Nephron progenitor cell (in vitro differentiated cells): Measurements from ENCODE around the gene CCNY.

Source experiments
- DNase-seq: peaks from one replicate; pipeline ENCODE4 v3.0.0; 2021
- H3K27ac Mint-ChIP-seq: 2 replicates; pipeline ENCODE4 v1.8.0; 2021; ENCODE audit warnings: mild to moderate bottlenecking, moderate library complexity, mixed read lengths
- H3K27me3 Mint-ChIP-seq: 2 replicates; pipeline ENCODE4 v1.8.0; 2021; ENCODE audit warnings: mild to moderate bottlenecking, low read depth, mixed read lengths; ENCODE audit not compliant: poor library complexity
- H3K36me3 Mint-ChIP-seq: 2 replicates; pipeline ENCODE4 v1.8.0; 2021; ENCODE audit warnings: low read depth, mixed read lengths
- H3K4me1 Mint-ChIP-seq: 2 replicates; pipeline ENCODE4 v1.8.0; 2021; ENCODE audit warnings: mixed read lengths
- H3K4me3 Mint-ChIP-seq: 2 replicates; pipeline ENCODE4 v1.8.0; 2021; ENCODE audit warnings: mild to moderate bottlenecking, moderate library complexity, mixed read lengths
- H3K9me3 Mint-ChIP-seq: 2 replicates; pipeline ENCODE4 v1.8.0; 2021; ENCODE audit warnings: mild to moderate bottlenecking, moderate library complexity, mixed read lengths
- CTCF ChIP-seq: fragments of 200-600 bp; sonication (generic); IDR thresholded peaks from 2 replicates; pipeline ENCODE4 v1.5.0; 2021; ENCODE audit warnings: antibody characterized with exemption

CCNY gene

GRCh38 chr10:35336921-35337823 is 863 bp downstream of the CCNY start:
- Mint-ChIP-seq H3K4me3 (peak overlapping the region; percentile 88), H3K9me3 (peaks cover 4% of the 10 kb centered on the region), H3K4me1 (peaks cover 47% of the 10 kb centered on the region), H3K27me3 (peaks cover 10% of the 10 kb centered on the region), H3K27ac (no peak overlapping the region), H3K36me3 (peaks cover 24% of the 10 kb centered on the region)
- TF ChIP-seq CTCF = no peak
- peak; percentile 64 for DNase-seq

GRCh38 chr10:35339942-35340341 is 3.6 kb downstream of the CCNY start:
- Mint-ChIP-seq H3K9me3 (no peaks in the 10 kb centered on the region), H3K27ac (no peak overlapping the region), H3K27me3 (peaks cover 10% of the 10 kb centered on the region), H3K36me3 (peaks cover 3% of the 10 kb centered on the region), H3K4me3 (no peak overlapping the region), H3K4me1 (peaks cover 37% of the 10 kb centered on the region)
- no peak for TF ChIP-seq CTCF
- DNase-seq = no peak

GRCh38 chr10:35340975-35341374 is 4.7 kb downstream of the CCNY start:
- H3K9me3 Mint-ChIP-seq = no peaks in the 10 kb centered on the region
- H3K4me1 Mint-ChIP-seq = peaks cover 32% of the 10 kb centered on the region
- no peak for TF ChIP-seq CTCF
- DNase-seq = no peak
- H3K27ac Mint-ChIP-seq = peak overlapping the region; percentile 2
- no peak overlapping the region for H3K4me3 Mint-ChIP-seq
- no peaks in the 10 kb centered on the region for H3K36me3 Mint-ChIP-seq
- peaks cover 10% of the 10 kb centered on the region for H3K27me3 Mint-ChIP-seq

- Mint-ChIP-seq H3K9me3 (no peaks in the 10 kb centered on the region), H3K27me3 (peaks cover 14% of the 10 kb centered on the region), H3K27ac (no peak overlapping the region), H3K36me3 (no peaks in the 10 kb centered on the region), H3K4me3 (no peak overlapping the region), H3K4me1 (peaks cover 32% of the 10 kb centered on the region)
- no peak for TF ChIP-seq CTCF
- no peak for DNase-seq
Measured at GRCh38 chr10:35341521-35341920, 5.2 kb downstream of the CCNY start.

- Mint-ChIP-seq H3K9me3 (no peaks in the 10 kb centered on the region), H3K4me3 (no peak overlapping the region)
Measured at GRCh38 chr10:35342183-35342753, 6.0 kb downstream of the CCNY start.

More at GRCh38 chr10:35342183-35342753, 6.0 kb downstream of the CCNY start:
- H3K4me1 Mint-ChIP-seq = peaks cover 32% of the 10 kb centered on the region
- TF ChIP-seq CTCF = no peak
- H3K27me3 Mint-ChIP-seq = peaks cover 14% of the 10 kb centered on the region
- DNase-seq = no peak
- H3K27ac Mint-ChIP-seq = no peak overlapping the region
- H3K36me3 Mint-ChIP-seq = no peaks in the 10 kb centered on the region
